HG03103 (cell line): ENCODE data around the gene C10orf143.
"Not testable (repeated sequence)": the region's sequence is repeated elsewhere in the genome, so short reads cannot be mapped to it uniquely, and the experiment has no call there.

Experiments
- ATAC-seq: cut with Tn5 transposase; IDR thresholded peaks from one replicate; pipeline ENCODE4 v1.9.1; 2021; ENCODE audit warnings: low read depth; ENCODE audit not compliant: unreplicated experiment

Gene C10orf143

GRCh38 chr10:130038611-130039109 lies 72.0 kb downstream of the C10orf143 start:
- no peak for ATAC-seq

DNA sequence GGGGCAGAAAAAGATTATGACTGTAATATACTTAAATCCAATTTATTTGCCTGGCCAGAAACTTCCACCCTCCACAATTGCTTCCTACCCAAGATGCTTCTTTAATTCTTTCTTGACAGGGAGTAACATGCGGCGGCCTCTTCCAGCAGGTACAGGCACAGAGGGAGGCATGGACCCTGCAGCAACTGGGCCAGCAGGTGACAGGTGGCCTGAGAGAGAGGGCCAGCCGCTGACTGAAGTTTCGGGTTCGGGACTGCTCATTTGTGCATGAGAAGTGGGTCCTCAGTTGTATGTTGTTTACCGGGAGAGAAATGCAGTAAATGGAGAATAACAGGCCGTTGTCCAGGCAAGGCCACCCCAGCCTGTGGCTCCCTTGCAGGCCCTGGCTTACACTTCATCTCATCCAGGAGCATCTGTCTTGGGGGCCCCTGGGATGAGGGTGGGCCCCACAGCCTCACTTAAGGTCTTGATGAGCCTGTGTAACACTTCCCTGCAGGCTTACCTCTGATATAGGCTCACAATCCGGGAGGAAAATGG lies 72.5 kb downstream of the C10orf143 start:
- no peak for ATAC-seq

DNA sequence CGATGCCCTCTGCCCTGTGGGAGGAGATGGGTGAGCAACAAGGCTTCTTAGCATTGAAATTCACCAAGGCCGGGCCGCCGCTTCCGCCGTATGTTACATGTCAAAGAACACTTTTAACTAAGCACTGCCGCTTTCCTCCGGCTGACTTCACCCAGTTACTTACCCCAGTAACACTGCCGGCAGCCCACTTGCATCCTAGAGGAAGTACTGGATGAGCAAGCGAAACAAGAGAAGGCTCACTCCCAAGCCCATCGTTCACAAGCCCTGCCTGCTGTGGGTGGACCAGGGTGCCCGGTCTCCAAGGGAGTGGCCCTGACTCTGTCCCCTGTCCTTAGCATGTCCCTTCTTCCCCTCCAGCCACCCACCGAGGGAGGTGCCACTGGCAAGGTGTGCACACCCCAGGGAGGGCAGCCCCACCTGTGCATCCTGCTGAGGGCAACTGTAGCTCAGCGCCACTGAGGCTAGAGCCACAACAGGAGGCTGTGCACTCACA lies 73.4 kb downstream of the C10orf143 start:
- no peak for ATAC-seq

DNA sequence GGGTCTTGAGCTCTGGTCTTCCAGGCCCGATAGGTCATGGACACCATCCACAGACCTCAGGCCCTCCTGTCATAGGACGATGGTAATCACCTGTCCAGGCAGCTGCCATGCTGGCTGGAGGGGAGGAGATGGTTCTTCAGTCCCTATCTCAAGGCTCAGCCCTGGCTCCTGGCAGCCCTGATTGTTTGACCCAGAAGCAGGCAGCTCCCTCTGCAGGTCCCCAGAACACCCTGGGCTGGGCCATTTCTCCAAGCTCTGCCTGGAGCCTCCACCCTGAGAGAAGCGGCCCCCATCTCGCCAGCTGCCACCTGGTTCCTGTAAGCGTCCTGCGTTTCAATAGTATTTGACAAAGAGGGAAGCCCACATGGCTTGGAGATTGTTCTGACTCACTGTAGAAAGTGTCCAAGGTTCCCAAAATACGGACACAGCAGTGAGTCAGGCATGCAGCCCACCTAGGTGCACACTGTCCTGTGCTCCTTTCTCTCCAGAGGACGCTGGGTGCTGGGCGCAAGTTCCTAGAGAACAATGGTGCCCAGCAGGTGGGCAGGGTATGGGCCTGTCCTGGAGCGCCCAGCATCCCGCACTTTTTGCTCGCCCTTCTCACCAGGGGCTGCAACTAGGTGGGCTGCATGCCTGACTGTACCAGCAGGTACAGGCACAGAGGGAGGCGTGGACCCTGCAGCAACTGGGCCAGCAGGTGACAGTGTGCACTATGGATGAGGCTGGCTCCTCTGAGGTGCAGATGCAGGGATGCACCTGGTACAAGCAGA lies 74.1 kb downstream of the C10orf143 start:
- ATAC-seq, result no peak

DNA sequence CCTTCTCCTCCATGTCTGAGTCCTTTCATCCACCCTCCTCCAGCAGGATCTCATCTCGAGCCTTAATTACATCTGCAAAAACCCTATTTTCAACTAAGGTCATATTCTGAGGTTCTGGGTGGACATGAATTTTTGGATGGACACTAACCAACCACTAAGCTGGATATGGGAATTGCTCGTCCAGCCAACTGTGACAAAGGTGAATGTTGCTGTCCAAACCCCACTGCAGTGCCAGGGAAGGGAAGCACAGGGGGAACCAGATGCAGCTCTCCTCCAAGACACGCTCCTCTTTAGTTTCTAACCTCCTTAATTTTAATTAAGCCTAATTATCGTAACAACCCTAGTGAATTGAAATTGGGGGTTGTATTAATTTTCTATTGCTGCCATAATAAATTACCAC lies 81.4 kb downstream of the C10orf143 start:
- ATAC-seq, result no peak

- no peak for ATAC-seq
Measured at GRCh38 chr10:130028465-130028819, 82.2 kb downstream of the C10orf143 start.

- no peak for ATAC-seq
Measured at GRCh38 chr10:130027716-130028464, 82.7 kb downstream of the C10orf143 start.

GRCh38 chr10:130026670-130027456 lies 83.8 kb downstream of the C10orf143 start:
- no peak for ATAC-seq

DNA sequence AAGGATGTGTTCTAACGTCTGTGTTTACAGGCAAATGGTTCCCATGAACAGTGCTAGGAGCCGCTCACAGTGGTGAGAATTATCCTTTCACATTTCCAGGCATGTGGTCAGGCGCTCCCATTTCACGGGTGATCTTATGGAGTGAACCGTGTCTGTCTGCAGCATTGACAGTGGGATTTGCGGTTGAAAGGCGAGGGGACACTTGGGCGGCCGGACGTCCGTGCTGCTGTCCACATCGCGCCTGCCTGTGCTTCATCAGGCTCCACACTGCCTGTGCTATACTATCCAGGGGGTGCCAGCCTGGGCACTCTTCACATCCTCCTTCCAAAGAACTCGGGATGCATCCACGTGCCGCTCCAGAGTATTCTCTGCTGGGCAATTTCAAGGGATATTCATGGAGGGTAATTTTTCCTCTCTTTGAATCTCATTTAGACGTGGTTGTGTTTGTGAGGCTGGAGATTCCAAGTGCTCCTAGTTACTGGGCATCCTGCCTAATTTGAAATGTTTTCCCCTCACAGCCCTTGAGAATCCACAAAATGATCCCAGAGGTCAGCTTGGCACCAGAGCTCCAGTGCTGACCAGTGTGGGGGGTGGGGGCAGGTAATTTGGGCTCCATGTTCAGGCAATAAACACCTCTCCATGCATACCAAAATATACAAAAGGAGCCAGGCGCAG lies 84.7 kb downstream of the C10orf143 start:
- no peak for ATAC-seq

DNA sequence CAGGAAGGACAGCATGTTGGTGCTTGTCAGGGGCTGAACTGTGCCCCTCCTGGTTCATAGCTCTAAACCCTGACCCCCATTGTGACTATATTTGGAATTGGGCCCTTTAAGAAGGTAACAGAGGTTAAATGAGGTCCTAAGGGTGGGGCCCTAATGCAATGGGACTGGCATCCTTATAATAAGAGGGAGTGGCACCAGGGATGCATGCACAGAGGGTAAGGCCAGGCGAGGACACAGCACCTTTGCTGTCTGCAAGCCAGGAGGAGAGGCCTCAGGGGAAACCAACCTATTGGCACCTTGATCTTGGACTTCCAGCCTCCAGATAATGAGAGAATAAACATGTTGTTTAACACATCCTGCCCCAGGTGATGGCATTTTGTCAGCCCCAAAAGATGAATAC lies 85.3 kb downstream of the C10orf143 start:
- ATAC-seq, result no peak

GRCh38 chr10:130024779-130025325 lies 85.8 kb downstream of the C10orf143 start:
- no peak for ATAC-seq

DNA sequence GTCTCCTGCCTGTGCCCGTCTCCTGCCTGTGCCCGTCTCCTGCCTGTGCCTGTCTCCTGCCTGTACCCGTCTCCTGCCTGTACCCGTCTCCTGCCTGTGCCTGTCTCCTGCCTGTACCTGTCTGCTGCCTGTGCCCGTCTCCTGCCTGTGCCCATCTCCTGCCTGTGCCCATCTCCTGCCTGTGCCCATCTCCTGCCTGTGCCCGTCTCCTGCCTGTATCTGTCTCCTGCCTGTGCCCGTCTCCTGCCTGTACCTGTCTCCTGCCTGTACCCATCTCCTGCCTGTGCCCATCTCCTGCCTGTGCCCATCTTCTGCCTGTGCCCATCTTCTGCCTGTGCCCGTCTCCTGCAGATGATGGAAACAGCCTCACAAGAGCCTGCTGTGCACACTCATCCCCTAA lies 86.3 kb downstream of the C10orf143 start:
- not testable (repeated sequence) for ATAC-seq

GRCh38 chr10:130023454-130024230 lies 87.0 kb downstream of the C10orf143 start:
- no peak for ATAC-seq

DNA sequence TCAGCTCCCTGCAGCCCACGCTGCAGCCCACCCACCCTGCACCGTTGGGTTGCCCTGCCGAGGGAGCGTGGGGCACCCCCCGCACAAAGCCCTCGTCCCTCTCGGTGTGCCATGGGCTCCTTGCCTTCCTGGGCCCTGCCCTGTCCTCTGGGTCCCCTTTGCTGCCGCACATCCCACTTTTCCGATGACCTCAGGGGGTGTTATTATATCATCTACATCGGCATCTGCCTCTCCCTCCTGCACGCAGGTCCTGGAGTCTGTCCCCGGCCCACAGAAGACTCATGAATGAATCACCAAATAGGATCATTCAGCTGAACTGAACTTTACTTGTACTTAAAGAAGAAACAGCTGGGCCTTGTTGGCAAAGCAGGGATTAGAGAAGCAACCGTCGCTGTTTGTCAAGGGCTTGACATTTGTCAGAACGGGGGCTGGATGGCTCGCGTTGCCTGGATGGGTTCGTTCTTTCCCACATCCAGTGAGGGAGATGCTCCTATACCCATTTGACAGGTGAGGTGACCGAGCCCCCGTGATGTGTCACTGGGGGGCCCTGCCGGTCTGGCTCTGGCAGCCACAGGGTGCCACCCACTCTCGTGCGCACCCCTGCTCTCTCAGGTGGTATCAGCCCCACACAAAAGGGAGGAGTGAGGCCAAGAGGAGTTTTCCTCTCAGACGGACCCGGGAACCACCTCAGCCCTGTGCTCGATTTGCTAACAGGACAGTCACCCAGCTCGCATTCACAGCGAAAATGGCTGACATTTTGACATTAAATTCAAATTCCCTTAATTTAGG lies 87.9 kb downstream of the C10orf143 start:
- no peak for ATAC-seq

DNA sequence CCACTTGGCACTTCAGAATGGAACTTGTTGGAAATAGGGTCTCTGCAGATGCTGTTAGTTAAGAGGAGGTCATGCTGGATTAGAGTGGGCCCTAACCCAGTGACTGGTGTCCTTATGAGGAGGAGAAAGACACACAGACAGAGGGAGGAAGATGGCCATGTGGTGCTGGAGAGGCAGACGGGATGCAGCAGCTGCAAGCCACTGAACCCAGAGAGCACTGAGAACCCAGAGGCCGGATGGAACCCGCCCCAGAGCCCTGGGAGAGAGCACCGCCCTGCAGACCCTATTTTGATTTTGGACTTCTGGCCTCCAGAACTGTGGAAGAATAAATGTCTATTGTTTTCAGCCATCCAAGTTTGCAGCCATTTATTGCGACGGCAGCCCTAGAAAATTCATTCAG lies 88.5 kb downstream of the C10orf143 start:
- ATAC-seq, result no peak

DNA sequence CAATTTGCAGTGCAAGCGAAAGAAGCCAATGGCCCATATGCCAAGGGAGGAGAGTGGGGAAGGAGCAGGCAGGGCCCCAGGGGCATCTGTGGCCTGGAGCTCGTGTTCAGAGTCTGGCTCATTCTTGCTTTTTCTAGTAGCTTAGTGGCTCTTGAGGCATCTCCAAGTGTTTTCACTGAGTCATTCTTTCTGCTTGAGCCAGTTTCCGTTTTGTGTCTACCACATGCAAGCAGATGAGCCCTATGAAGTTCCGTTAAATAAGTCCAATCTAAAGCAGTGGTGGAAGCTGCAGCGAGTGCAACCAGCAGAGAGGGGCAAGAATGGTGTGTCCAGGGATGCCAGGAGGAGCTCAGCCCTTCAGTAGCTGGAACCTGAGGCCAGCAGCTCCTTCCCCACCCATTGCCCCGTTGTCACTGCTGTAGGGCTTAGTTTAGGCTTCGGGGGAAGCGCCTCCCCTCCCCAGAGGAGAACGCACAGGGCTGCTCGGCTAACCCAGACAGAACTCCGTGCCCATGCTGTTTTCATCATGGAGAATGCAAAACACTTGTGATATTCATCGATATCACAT lies 89.2 kb downstream of the C10orf143 start:
- no peak for ATAC-seq

GRCh38 chr10:130020651-130021382 lies 89.8 kb downstream of the C10orf143 start:
- no peak for ATAC-seq
